ENCODE results near the gene GPX8.

DNA sequence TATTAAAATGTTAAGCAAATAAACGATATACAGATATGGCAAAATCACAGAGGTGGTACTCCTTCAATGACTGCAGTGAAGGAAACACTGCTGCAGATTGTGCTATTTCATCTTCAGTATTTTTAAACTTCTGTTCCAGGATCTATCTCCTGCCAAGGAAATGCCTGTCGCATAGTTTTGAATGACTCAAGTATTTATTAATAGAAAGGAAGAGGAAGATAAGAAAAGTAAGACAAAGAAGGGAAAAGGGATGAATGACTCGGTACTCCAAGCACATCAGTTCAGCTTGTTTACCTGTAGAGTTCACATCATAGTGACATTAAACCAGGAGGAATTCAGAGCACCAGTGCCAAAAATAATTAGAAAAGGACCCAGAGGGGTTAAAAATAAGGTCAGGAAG lies 5.1 kb upstream of the GPX8 start:
- no peak for TF ChIP-seq POLR2AphosphoS5 (IDR thresholded peaks at IDR 0.05)
- no peak for TF ChIP-seq POLR2A (IDR thresholded peaks at IDR 0.05)
- no peak for TF ChIP-seq EP300 (IDR thresholded peaks at IDR 0.05)

Measured in gastroesophageal sphincter (tissue), 2 donors.